ENCODE measurements around the gene CSNK1D.

DNA sequence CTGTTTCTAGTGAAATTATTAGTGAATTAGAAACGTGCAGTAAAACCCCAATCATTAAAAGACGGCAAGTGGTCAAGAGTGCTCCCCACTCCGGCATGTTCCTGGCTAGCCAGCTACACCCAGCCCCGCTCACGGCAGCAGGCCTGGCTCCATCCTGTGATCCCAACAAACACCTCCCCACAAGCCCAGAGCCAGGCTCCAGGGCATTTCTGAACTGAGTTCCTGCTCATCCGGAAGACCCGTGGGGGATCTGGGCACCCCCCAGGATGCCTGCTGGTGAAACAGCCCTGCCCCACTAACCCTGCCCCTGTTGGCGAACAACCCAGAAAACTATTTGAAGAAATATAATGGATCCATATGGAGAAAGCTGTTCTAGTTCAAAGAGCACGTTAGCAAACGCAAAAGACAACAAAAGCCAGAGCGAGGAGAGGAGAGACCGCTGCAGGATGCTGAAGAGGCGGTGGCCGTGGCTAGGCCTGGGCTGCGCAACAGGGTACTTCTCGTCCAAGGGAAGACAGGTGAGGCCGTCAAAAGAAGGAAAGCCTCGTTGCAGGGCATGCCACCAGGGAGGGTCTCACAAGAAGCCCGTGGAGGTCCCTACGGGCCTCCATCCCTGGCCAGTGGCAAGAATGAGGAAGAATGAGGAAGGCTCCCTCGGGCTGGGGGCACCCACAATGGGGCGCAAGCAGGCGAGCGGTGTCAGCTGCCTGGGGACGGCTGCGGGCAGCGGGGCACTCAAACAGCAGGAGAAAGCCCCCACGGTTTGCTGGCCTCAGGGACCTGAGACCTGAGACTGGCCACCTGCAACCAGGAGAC lies 25.4 kb downstream of the CSNK1D start:
- no peak for TF ChIP-seq EZH2phosphoT487 (IDR thresholded peaks at IDR 0.05; ENCODE audit: borderline replicate concordance)
- no peak for TF ChIP-seq CTCF (conservative IDR thresholded peaks at IDR 0.05; ENCODE audit: low read length)
